Upper lobe of left lung (tissue), 6 donors: ENCODE measurements around the gene TBC1D23. TPM values are rescaled to one million over a fixed set of nuclear protein-coding genes. Genes with fewer than 3 reads are reported as not detected.
"Not testable (repeated sequence)": the region's sequence is repeated elsewhere in the genome, so short reads cannot be mapped to it uniquely, and the experiment has no call there.

Experiments
- ATAC-seq, 2 donors: fragments of 200-7000 bp; cut with Tn5 transposase; one replicate each; pipeline ENCODE4 v1.9.1; 2022; ENCODE audit warnings: mild to moderate bottlenecking in 2 of 2, moderate library complexity in 2 of 2; ENCODE audit not compliant: low FRiP score in 2 of 2
- DNase-seq, 2 donors: peaks; one replicate each; pipeline ENCODE4 v3.0.0-alpha.2; 2019 to 2020
- H3K27ac ChIP-seq, 4 donors: fragments of 200-600 bp; sonication (generic); one replicate each; pipeline ENCODE4 v1.5.1; 2016 to 2019
- H3K27me3 ChIP-seq, 4 donors: fragments of 200-600 bp; sonication (generic); one replicate each; pipeline ENCODE4 v1.5.1; 2017 to 2019
- H3K36me3 ChIP-seq, 4 donors: fragments of 200-600 bp; sonication (generic); one replicate each; pipeline ENCODE4 v1.5.1; 2016 to 2019
- H3K4me1 ChIP-seq, 4 donors: fragments of 200-600 bp; sonication (generic); one replicate each; pipeline ENCODE4 v1.5.1; 2018 to 2019
- H3K4me3 ChIP-seq, 4 donors: fragments of 200-600 bp; sonication (generic); one replicate each; pipeline ENCODE4 v1.5.1; 2017 to 2019; ENCODE audit warnings: mild to moderate bottlenecking in 2 of 4, moderate library complexity in 1 of 4
- H3K9me3 ChIP-seq, 4 donors: fragments of 200-600 bp; sonication (generic); one replicate each; pipeline ENCODE4 v1.5.1; 2018 to 2019
- CTCF ChIP-seq, 6 experiments: fragments of 450-650 bp in 4 of 6; fragments of 200-600 bp in 2 of 6; sonication (generic) in 2 of 6; IDR thresholded peaks; one replicate each; pipeline ENCODE4 v1.5.1; 2016 to 2019; ENCODE audit warnings: antibody characterized with exemption in 6 of 6
- EP300 ChIP-seq, 4 donors: sonication (generic); formaldehyde crosslinking; IDR thresholded peaks; one replicate each; pipeline ENCODE4 v1.5.1; 2017; ENCODE audit warnings: antibody characterized with exemption in 4 of 4, control low read depth in 2 of 4
- POLR2A ChIP-seq, 4 donors: fragments of 450-650 bp; IDR thresholded peaks; one replicate each; pipeline ENCODE4 v1.5.1; 2016 to 2017; ENCODE audit warnings: antibody characterized with exemption in 4 of 4, mild to moderate bottlenecking in 2 of 4
- POLR2AphosphoS5 ChIP-seq, 2 donors: sonication (generic); formaldehyde crosslinking; IDR thresholded peaks; one replicate each; pipeline ENCODE4 v1.5.1; 2017; ENCODE audit warnings: antibody characterized with exemption in 2 of 2
- WGBS, 2 donors: methylation state at CpG; one replicate each; pipeline ENCODE4 v1.1.5; 2017 to 2018; 5-methylcytosine and 5-hydroxymethylcytosine counted together
- total RNA-seq, 6 donors: library from RNA; depleted of rRNA in 4 of 6; stranded (reverse); fragments of >200 nt in 4 of 6; gene quantifications; one replicate each; pipeline versions ENCODE4 v1.1.0 to v1.2.1, GENCODE V29; 2016 to 2021
- donor health status: DM: no; HTN: no; CAD: no; lungs with moderate emphysema.
- donor health status: DM: no; HTN: yes; CAD: no; lungs with severe emphysema.

TBC1D23 gene
- total RNA-seq, 6 donors from 2014 or later: 13.4 to 42.7 (median 32.0) TPM

GRCh38 chr3:100230710-100231109, 30.1 kb upstream of the TBC1D23 start:
- WGBS, 2 donors: 90 to 94% methylated on average over 3 of the region's 3 CpGs
- no peak for ATAC-seq

GRCh38 chr3:100231668-100232067, 29.1 kb upstream of the TBC1D23 start:
- H3K36me3 ChIP-seq: no peaks in the 10 kb centered on the region
- H3K27ac ChIP-seq: no peak overlapping the region
- H3K9me3 ChIP-seq: no peaks in the 10 kb centered on the region
- no peaks in the 10 kb centered on the region for H3K4me1 ChIP-seq
- H3K4me3 ChIP-seq: no peak overlapping the region
- WGBS, 2 donors: 87 to 98% methylated on average over 2 of the region's 2 CpGs
- ATAC-seq: no peak
- no peak for DNase-seq
- TF ChIP-seq CTCF (IDR thresholded peaks at IDR 0.05) (no peak), POLR2A (IDR thresholded peaks at IDR 0.05) (no peak), POLR2AphosphoS5 (IDR thresholded peaks at IDR 0.05) (no peak), EP300 (IDR thresholded peaks at IDR 0.05) (no peak)
- no peaks in the 10 kb centered on the region for H3K27me3 ChIP-seq

More at GRCh38 chr3:100230710-100231109, 30.1 kb upstream of the TBC1D23 start:
- Histone ChIP-seq H3K4me1 (no peaks in the 10 kb centered on the region), H3K4me3 (no peak overlapping the region), H3K36me3 (no peaks in the 10 kb centered on the region), H3K27ac (no peak overlapping the region), H3K9me3 (no peaks in the 10 kb centered on the region), H3K27me3 (no peaks in the 10 kb centered on the region)
- no peak for TF ChIP-seq POLR2AphosphoS5 (IDR thresholded peaks at IDR 0.05)
- no peak for TF ChIP-seq POLR2A (IDR thresholded peaks at IDR 0.05)
- no peak for TF ChIP-seq EP300 (IDR thresholded peaks at IDR 0.05)
- no peak for TF ChIP-seq CTCF (IDR thresholded peaks at IDR 0.05)
- DNase-seq: no peak

- peaks cover 0 to 17% (median 12%) of the 10 kb centered on the region in 4 donors for H3K9me3 ChIP-seq
- WGBS, 2 donors: 88 to 89% methylated on average over 2 of the region's 2 CpGs
- H3K36me3 ChIP-seq: no peaks in the 10 kb centered on the region
- TF ChIP-seq EP300 (IDR thresholded peaks at IDR 0.05) (no peak), CTCF (IDR thresholded peaks at IDR 0.05) (no peak), POLR2A (IDR thresholded peaks at IDR 0.05) (no peak)
- no peak for DNase-seq
- H3K4me3 ChIP-seq: no peak overlapping the region
- no peak for ATAC-seq
- H3K27ac ChIP-seq: no peak overlapping the region
- no peaks in the 10 kb centered on the region for H3K4me1 ChIP-seq
- no peaks in the 10 kb centered on the region for H3K27me3 ChIP-seq
These were observed 26.4 kb upstream of the TBC1D23 start for GRCh38 chr3:100234364-100234763.

- WGBS, 2 donors: 95 to 100% methylated on average over 1 of the region's 1 CpG
- Histone ChIP-seq H3K4me3 (no peak overlapping the region), H3K27me3 (no peaks in the 10 kb centered on the region), H3K27ac (no peak overlapping the region), H3K36me3 (no peaks in the 10 kb centered on the region), H3K9me3 (peaks cover 0 to 17% (median 13%) of the 10 kb centered on the region in 4 donors), H3K4me1 (no peaks in the 10 kb centered on the region)
- no peak for DNase-seq
- TF ChIP-seq CTCF (IDR thresholded peaks at IDR 0.05): no peak
- no peak for TF ChIP-seq EP300 (IDR thresholded peaks at IDR 0.05)
- no peak for TF ChIP-seq POLR2AphosphoS5 (IDR thresholded peaks at IDR 0.05)
- no peak for TF ChIP-seq POLR2A (IDR thresholded peaks at IDR 0.05)
- no peak for ATAC-seq
These were observed 22.2 kb upstream of the TBC1D23 start for GRCh38 chr3:100238599-100238998.

GRCh38 chr3:100242471-100242870, 18.3 kb upstream of the TBC1D23 start:
- 55 to 63% methylated on average over 1 of the region's 1 CpG for WGBS, 2 donors
- H3K4me3 ChIP-seq, H3K4me1 ChIP-seq, H3K27ac ChIP-seq, H3K27me3 ChIP-seq, ATAC-seq, DNase-seq, H3K36me3 ChIP-seq: not testable (repeated sequence)
- H3K9me3 ChIP-seq: peaks cover 0 to 17% (median 13%) of the 10 kb centered on the region in 4 donors
